Measurements from ENCODE around the gene RBBP4.

GRCh38 chr1:32717503-32717902 lies 66.5 kb downstream of the RBBP4 start:
- TF ChIP-seq RAD21 (conservative IDR thresholded peaks at IDR 0.05) (no peak), TAF1 (IDR thresholded peaks at IDR 0.05; ENCODE audit: low read depth) (no peak), CTCF (IDR thresholded peaks at IDR 0.05; ENCODE audit: poor library complexity, severe bottlenecking) (no peak), POLR2AphosphoS5 (IDR thresholded peaks at IDR 0.05) (no peak), SMC3 (conservative IDR thresholded peaks at IDR 0.05; ENCODE audit: poor library complexity) (no peak), EZH2 (IDR thresholded peaks at IDR 0.05; ENCODE audit: borderline replicate concordance, insufficient read depth, low read length, poor library complexity, severe bottlenecking) (no peak), REST (IDR thresholded peaks at IDR 0.05; ENCODE audit: borderline replicate concordance) (no peak), EP300 (conservative IDR thresholded peaks at IDR 0.05; ENCODE audit: poor library complexity, severe bottlenecking) (no peak)
